Panc1 (cell line): ENCODE data around the gene SYNM. TPM values are rescaled to one million over a fixed set of nuclear protein-coding genes. Genes with fewer than 3 reads are reported as not detected.

ENCODE experiments used
- ATAC-seq: fragments of 200-7000 bp; cut with Tn5 transposase; 2 replicates; pipeline ENCODE4 v1.9.1; 2020; ENCODE audit warnings: mild to moderate bottlenecking, moderate library complexity
- BruUV-seq: library from RNA; stranded (reverse); fragments of 400-500 nt; replicated peaks from 2 replicates; lab custom pipeline; 2021; lab: Mats Ljungman, UMichigan
- CTCF ChIA-PET: fragments of 300-600 bp; sonication (Branson Sonifier 250); formaldehyde crosslinking; loops from one replicate; lab custom pipeline; 2022; ENCODE audit warnings: antibody characterized with exemption; lab: Charles Lee
- POLR2A ChIA-PET: fragments of 300-600 bp; sonication (Branson Sonifier 250); formaldehyde crosslinking; loops from one replicate; lab custom pipeline; 2022; ENCODE audit warnings: antibody characterized with exemption; lab: Charles Lee
- DNase-seq: peaks from one replicate; pipeline ENCODE4 v3.0.0-alpha.2; 2010; ENCODE audit warnings: low read depth, low spot score
- H3K27ac ChIP-seq: 2 replicates; pipeline ENCODE4 v1.5.1; 2011; ENCODE audit warnings: mild to moderate bottlenecking, low read length, inconsistent platforms
- H3K27me3 ChIP-seq: fragments of 200-500 bp; sonication (Bioruptor generic); 2 replicates; pipeline ENCODE4 v1.6.0; 2014; ENCODE audit warnings: low read length, inconsistent platforms; ENCODE audit not compliant: control insufficient read depth, insufficient read depth
- H3K36me3 ChIP-seq: fragments of 200-500 bp; sonication (Bioruptor generic); 2 replicates; pipeline ENCODE4 v1.5.1; 2014; ENCODE audit warnings: inconsistent platforms, mild to moderate bottlenecking, low read length, moderate library complexity; ENCODE audit not compliant: control insufficient read depth, insufficient read depth
- H3K4me1 ChIP-seq: 2 replicates; pipeline ENCODE4 v1.5.1; 2011; ENCODE audit warnings: inconsistent platforms, mild to moderate bottlenecking, low read length, moderate library complexity; ENCODE audit not compliant: control insufficient read depth, insufficient read depth
- H3K4me3 ChIP-seq, 2 experiments: 2 replicates each; pipeline ENCODE4 v1.5.1; 2011 to 2012; ENCODE audit warnings: low read depth in 2 of 2, low read length in 2 of 2, mild to moderate bottlenecking in 2 of 2, inconsistent platforms in 1 of 2, moderate library complexity in 1 of 2
- H3K9me3 ChIP-seq: fragments of 200-500 bp; sonication (Bioruptor generic); 2 replicates; pipeline ENCODE4 v1.5.1; 2014; ENCODE audit warnings: low read depth, mild to moderate bottlenecking, inconsistent platforms, low read length, moderate library complexity; ENCODE audit not compliant: control insufficient read depth, insufficient read depth
- POLR2AphosphoS5 ChIP-seq: IDR thresholded peaks from 2 replicates; pipeline ENCODE4 v1.6.1; 2012; ENCODE audit warnings: mild to moderate bottlenecking, low read depth, low read length, moderate library complexity
- SIN3A ChIP-seq: IDR thresholded peaks from 2 replicates; pipeline ENCODE4 v1.6.1; 2012; ENCODE audit warnings: low read depth, mild to moderate bottlenecking, low read length, moderate library complexity, borderline replicate concordance; ENCODE audit not compliant: insufficient read depth
- TCF7L2 ChIP-seq: IDR thresholded peaks from 2 replicates; pipeline ENCODE4 v1.6.1; 2011; ENCODE audit warnings: mild to moderate bottlenecking, low read depth, low read length, inconsistent platforms
- in situ Hi-C: cut with HindIII; loops from 2 replicates; pipeline ENCODE4 v1.10.0; 2016; ENCODE audit warnings: low sequenced_read_pairs, low pct_unique_long_range_greater_than_20kb
- intact Hi-C: fragments of 100-400 bp; cut with micrococcal nuclease; formaldehyde crosslinking; loops from one replicate; pipeline ENCODE4 v1.10.0; 2022; ENCODE audit not compliant: unreplicated experiment
- total RNA-seq: library from RNA; stranded (reverse); gene quantifications from one replicate; pipeline ENCODE4 v1.2.1, GENCODE V29; 2021; ENCODE audit not compliant: unreplicated experiment
- TF ChIP-seq, protein P1 (sequence below), 2 experiments: IDR thresholded peaks; 2 replicates each; pipeline ENCODE4 v1.6.1; 2011 to 2012; ENCODE audit warnings: low read depth in 2 of 2, control low read depth in 1 of 2, low read length in 1 of 2, mild to moderate bottlenecking in 1 of 2, moderate library complexity in 1 of 2; ENCODE audit not compliant: insufficient read depth in 1 of 2
- TF ChIP-seq, protein P2 (sequence below): fragments of 450-650 bp; IDR thresholded peaks from 2 replicates; pipeline ENCODE4 v1.5.1; 2017; ENCODE audit warnings: mild to moderate bottlenecking

Gene SYNM
- total RNA-seq, 1 experiment from 2014 or later, result 38.9 TPM

DNA sequence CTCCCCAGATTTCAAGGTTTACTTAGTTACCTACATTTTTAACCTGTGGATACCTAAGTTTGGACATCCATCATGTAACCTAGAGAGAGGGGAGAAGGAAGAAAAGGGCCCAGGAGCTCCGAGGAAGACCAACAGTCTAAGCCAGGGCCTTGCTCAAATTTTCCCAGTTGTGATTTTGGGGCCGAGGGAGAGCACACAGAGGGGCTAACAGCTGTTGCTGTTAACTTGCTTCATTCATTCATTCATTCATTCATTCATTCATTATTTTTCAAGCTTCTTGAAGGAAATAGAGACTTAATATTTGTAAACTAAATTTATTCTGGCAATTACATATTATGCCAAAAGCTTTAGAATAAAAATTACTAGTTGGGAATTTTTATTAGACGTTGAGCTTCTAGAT, 22.9 kb downstream of the SYNM start:
- BruUV-seq, result no TSS peak
- TF ChIP-seq, protein P1, sequence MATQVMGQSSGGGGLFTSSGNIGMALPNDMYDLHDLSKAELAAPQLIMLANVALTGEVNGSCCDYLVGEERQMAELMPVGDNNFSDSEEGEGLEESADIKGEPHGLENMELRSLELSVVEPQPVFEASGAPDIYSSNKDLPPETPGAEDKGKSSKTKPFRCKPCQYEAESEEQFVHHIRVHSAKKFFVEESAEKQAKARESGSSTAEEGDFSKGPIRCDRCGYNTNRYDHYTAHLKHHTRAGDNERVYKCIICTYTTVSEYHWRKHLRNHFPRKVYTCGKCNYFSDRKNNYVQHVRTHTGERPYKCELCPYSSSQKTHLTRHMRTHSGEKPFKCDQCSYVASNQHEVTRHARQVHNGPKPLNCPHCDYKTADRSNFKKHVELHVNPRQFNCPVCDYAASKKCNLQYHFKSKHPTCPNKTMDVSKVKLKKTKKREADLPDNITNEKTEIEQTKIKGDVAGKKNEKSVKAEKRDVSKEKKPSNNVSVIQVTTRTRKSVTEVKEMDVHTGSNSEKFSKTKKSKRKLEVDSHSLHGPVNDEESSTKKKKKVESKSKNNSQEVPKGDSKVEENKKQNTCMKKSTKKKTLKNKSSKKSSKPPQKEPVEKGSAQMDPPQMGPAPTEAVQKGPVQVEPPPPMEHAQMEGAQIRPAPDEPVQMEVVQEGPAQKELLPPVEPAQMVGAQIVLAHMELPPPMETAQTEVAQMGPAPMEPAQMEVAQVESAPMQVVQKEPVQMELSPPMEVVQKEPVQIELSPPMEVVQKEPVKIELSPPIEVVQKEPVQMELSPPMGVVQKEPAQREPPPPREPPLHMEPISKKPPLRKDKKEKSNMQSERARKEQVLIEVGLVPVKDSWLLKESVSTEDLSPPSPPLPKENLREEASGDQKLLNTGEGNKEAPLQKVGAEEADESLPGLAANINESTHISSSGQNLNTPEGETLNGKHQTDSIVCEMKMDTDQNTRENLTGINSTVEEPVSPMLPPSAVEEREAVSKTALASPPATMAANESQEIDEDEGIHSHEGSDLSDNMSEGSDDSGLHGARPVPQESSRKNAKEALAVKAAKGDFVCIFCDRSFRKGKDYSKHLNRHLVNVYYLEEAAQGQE (IDR thresholded peaks at IDR 0.05; ENCODE audit: insufficient read depth in 1 of 2, low read depth in 2 of 2, low read length in 1 of 2), result no peak
- TF ChIP-seq TCF7L2 (no peak), SIN3A (no peak), POLR2AphosphoS5 (no peak)
- TF ChIP-seq, protein P2, sequence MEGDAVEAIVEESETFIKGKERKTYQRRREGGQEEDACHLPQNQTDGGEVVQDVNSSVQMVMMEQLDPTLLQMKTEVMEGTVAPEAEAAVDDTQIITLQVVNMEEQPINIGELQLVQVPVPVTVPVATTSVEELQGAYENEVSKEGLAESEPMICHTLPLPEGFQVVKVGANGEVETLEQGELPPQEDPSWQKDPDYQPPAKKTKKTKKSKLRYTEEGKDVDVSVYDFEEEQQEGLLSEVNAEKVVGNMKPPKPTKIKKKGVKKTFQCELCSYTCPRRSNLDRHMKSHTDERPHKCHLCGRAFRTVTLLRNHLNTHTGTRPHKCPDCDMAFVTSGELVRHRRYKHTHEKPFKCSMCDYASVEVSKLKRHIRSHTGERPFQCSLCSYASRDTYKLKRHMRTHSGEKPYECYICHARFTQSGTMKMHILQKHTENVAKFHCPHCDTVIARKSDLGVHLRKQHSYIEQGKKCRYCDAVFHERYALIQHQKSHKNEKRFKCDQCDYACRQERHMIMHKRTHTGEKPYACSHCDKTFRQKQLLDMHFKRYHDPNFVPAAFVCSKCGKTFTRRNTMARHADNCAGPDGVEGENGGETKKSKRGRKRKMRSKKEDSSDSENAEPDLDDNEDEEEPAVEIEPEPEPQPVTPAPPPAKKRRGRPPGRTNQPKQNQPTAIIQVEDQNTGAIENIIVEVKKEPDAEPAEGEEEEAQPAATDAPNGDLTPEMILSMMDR, result no peak
- in situ Hi-C loops (no loop called here), intact Hi-C loops (no loop called here)
- DNase-seq, result no peak
- POLR2A ChIA-PET, result interaction anchor here (0.6 kb wide), 1 partner anchor 51 kb away, joined by 3 read pairs; no protein-coding TSS in a partner anchor
- no peaks in the 10 kb centered on the region for H3K27me3 ChIP-seq
- CTCF ChIA-PET, result no interaction called here
- no peak overlapping the region for H3K27ac ChIP-seq
- H3K9me3 ChIP-seq, result no peaks in the 10 kb centered on the region
- ATAC-seq, result no peak
- H3K4me1 ChIP-seq, result peaks cover 24% of the 10 kb centered on the region
- H3K36me3 ChIP-seq, result peaks cover 5% of the 10 kb centered on the region; the same call in 1 of the 2 replicates
- H3K4me3 ChIP-seq, result no peak overlapping the region

DNA sequence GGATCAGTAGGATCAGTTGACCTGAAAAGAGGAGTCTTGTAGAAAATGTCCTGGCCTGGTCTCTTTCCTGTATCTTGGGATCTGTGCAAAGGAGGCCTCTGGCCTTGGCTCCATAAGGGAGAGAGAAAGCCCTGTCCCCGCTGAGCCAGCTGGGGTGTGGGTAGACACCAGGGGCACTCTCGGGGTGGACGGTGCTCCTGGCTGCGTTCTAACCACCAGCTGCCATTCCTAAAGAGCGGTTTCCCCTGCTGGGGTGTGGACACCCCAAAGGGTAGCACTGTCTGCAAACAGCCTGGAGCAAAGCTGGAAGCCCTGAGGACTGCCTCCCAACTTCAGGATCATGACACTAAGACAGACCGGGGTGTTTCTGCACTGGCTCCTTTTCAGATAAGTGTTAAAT, 23.5 kb downstream of the SYNM start:
- Histone ChIP-seq H3K4me3 (no peak overlapping the region), H3K4me1 (peaks cover 18% of the 10 kb centered on the region), H3K27me3 (no peaks in the 10 kb centered on the region), H3K27ac (no peak overlapping the region), H3K36me3 (peaks cover 5% of the 10 kb centered on the region; the same call in 1 of the 2 replicates), H3K9me3 (no peaks in the 10 kb centered on the region)
- ChIA-PET POLR2A (no interaction called here), CTCF (no interaction called here)
- no TSS peak for BruUV-seq
- DNase-seq, result no peak
- ATAC-seq, result no peak
- in situ Hi-C loops (no loop called here), intact Hi-C loops (no loop called here)
- TF ChIP-seq, protein P1 (IDR thresholded peaks at IDR 0.05; ENCODE audit: insufficient read depth in 1 of 2, low read depth in 2 of 2, low read length in 1 of 2), result no peak
- no peak for TF ChIP-seq POLR2AphosphoS5
- no peak for TF ChIP-seq SIN3A
